Measurements from ENCODE around the gene POT1. TPM values are rescaled to one million over a fixed set of nuclear protein-coding genes. Genes with fewer than 3 reads are reported as not detected.

POT1 gene
- total RNA-seq, 3 donors from 2014 or later, result 12.1 to 13.9 (median 13.7) TPM

DNA sequence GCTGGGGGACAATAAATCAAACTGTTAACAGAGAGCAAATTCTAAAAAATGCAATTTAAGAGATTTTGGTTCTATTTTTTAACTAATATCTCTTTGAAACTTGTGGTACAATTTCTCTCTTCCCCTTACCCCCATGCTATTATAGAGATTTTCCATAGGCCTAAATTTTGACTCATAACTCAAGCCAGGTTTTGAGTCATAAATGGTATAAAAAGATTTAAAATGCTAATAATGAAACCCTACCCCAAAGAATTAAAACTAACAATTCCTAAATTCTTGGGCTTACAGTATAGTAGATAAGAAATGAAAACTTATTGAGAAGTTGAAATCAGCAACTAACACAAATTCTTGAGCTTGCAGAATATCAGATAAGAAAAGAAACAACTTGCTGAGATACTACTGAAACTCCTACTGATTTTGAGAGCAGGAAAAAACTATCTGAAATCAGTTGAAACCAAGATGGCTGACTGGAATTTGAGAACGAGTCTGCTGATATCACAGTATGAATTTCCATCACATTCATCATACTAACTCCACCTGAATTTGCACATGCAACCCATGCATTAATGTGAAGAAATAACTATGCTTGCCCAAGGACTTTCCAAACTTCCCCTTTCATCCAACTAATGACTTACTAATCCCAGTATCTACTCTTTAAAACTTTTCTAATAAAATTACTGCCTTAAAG, 36.3 kb downstream of the POT1 start:
- H3K4me3 ChIP-seq, result no peak overlapping the region
- intact Hi-C loops (cut with DNase I, micrococcal nuclease), result no loop called here
- no peaks in the 10 kb centered on the region for H3K9me3 ChIP-seq
- no peak for ATAC-seq
- no peak for DNase-seq
- TF ChIP-seq, protein P1, sequence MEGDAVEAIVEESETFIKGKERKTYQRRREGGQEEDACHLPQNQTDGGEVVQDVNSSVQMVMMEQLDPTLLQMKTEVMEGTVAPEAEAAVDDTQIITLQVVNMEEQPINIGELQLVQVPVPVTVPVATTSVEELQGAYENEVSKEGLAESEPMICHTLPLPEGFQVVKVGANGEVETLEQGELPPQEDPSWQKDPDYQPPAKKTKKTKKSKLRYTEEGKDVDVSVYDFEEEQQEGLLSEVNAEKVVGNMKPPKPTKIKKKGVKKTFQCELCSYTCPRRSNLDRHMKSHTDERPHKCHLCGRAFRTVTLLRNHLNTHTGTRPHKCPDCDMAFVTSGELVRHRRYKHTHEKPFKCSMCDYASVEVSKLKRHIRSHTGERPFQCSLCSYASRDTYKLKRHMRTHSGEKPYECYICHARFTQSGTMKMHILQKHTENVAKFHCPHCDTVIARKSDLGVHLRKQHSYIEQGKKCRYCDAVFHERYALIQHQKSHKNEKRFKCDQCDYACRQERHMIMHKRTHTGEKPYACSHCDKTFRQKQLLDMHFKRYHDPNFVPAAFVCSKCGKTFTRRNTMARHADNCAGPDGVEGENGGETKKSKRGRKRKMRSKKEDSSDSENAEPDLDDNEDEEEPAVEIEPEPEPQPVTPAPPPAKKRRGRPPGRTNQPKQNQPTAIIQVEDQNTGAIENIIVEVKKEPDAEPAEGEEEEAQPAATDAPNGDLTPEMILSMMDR (IDR thresholded peaks at IDR 0.05), result no peak
- no peaks in the 10 kb centered on the region for H3K36me3 ChIP-seq (ENCODE audit: low read depth)
- H3K4me1 ChIP-seq (ENCODE audit: low read depth), result no peaks in the 10 kb centered on the region

DNA sequence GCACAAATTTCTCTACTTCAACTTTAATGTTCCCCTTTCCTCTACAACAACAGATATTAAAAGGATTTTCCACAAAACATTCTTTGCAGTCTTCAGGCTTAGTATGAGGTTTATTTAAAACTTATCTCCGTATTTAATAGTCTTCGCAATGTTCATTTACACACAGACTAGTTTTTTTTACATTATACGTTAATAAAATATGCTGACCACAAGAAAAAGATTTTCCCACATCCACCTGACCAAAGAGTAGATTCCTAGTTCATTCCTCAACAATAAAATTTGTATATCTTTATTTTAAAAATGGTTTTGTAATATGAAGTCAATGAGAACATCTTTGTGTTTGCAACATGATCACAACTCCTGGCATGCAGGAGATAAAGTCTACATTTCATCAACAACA, 42.4 kb downstream of the POT1 start:
- intact Hi-C loops (cut with DNase I, micrococcal nuclease), result no loop called here
- no peaks in the 10 kb centered on the region for H3K9me3 ChIP-seq
- H3K36me3 ChIP-seq (ENCODE audit: low read depth), result no peaks in the 10 kb centered on the region
- TF ChIP-seq, protein P1 (IDR thresholded peaks at IDR 0.05), result no peak
- no peaks in the 10 kb centered on the region for H3K4me1 ChIP-seq (ENCODE audit: low read depth)
- DNase-seq (no peak), ATAC-seq (no peak)
- no peak overlapping the region for H3K4me3 ChIP-seq

DNA sequence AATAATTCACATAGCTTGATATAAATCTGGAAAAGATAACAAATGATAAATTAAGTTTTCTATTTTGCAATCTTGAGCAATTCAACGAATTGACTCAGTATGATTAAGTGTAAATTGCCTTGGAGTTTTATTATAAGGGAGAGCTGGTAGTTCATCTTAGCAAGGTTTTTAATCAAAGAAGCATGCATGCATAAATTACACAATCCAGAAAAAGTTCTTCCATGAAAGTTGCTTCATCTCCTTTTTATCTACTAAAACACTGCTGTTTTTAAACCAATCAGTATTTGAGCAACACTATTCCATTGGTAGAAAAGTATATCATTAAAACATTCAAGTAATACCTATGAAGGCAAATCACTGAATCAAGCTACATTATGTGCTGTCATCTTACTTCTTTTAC, 47.6 kb downstream of the POT1 start:
- DNase-seq (no peak), ATAC-seq (no peak)
- Histone ChIP-seq H3K4me1 (ENCODE audit: low read depth) (no peaks in the 10 kb centered on the region), H3K4me3 (no peak overlapping the region), H3K36me3 (ENCODE audit: low read depth) (no peaks in the 10 kb centered on the region), H3K9me3 (no peaks in the 10 kb centered on the region)
- TF ChIP-seq, protein P1 (IDR thresholded peaks at IDR 0.05), result no peak
- intact Hi-C loops (cut with DNase I, micrococcal nuclease), result no loop called here

DNA sequence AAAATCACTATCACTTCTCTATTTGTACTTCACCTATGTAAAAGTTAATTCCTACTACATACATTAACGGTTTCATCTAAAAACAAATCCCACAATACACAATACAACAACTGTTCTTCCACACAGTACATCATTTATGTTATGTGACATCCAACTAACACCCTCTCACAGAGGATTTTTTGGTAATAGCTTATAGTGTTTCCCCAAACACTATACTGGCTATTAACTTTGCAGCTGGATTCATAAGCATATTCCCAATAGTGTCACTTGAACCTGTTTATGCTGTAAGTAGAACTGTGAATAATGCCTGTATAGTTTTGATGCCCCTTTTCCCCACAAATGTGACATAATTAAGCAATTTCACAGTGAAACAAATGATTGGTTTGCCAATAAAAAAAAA, 49.9 kb downstream of the POT1 start:
- ATAC-seq (no peak), DNase-seq (no peak)
- no peaks in the 10 kb centered on the region for H3K9me3 ChIP-seq
- no peaks in the 10 kb centered on the region for H3K36me3 ChIP-seq (ENCODE audit: low read depth)
- intact Hi-C loops (cut with DNase I, micrococcal nuclease), result no loop called here
- H3K4me1 ChIP-seq (ENCODE audit: low read depth), result no peaks in the 10 kb centered on the region
- H3K4me3 ChIP-seq, result no peak overlapping the region
- TF ChIP-seq, protein P1 (IDR thresholded peaks at IDR 0.05), result no peak

DNA sequence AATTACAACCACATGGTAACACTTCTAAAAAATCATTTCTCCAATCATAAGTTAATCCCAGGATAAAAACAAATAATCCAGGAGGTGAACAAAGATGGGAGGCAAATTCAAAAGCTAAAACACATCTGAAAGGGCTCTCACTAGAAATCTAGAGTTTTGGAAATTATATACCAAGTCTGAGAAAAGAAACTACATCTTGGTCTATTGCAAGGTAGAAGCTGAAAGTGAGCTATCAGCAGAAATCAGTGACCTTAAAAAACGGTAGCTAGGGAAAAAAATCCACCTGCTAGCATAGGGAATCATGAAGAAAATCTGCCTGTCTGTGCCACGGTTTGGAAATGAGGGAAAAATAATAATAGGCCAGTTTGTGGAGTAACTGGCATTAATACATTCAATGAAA, 50.5 kb downstream of the POT1 start:
- Histone ChIP-seq H3K36me3 (ENCODE audit: low read depth) (no peaks in the 10 kb centered on the region), H3K9me3 (no peaks in the 10 kb centered on the region), H3K4me3 (no peak overlapping the region), H3K4me1 (ENCODE audit: low read depth) (no peaks in the 10 kb centered on the region)
- intact Hi-C loops (cut with DNase I, micrococcal nuclease), result no loop called here
- DNase-seq (no peak), ATAC-seq (no peak)
- TF ChIP-seq, protein P1 (IDR thresholded peaks at IDR 0.05), result no peak

All from mucosa of descending colon (tissue), 3 donors.